Kidney capillary endothelial cell (primary cell): ENCODE measurements around the gene SP4.

Experiments used
- DNase-seq: peaks from one replicate; pipeline ENCODE4 v3.0.0-alpha.2; 2018; ENCODE audit warnings: low spot score

The SP4 gene

GRCh38 chr7:21443149-21443841 is 15.4 kb downstream of the SP4 start:
- DNase-seq: no peak

- DNase-seq: no peak
Observed at GRCh38 chr7:21448974-21449373, 21.1 kb downstream of the SP4 start.

- no peak for DNase-seq
Observed at GRCh38 chr7:21450076-21450475, 22.2 kb downstream of the SP4 start.

GRCh38 chr7:21450941-21451340 is 23.1 kb downstream of the SP4 start:
- no peak for DNase-seq

GRCh38 chr7:21454182-21454581 is 26.3 kb downstream of the SP4 start:
- DNase-seq: no peak

GRCh38 chr7:21454906-21455305 is 27.0 kb downstream of the SP4 start:
- DNase-seq: no peak

GRCh38 chr7:21461282-21461681 is 33.4 kb downstream of the SP4 start:
- no peak for DNase-seq

- DNase-seq: no peak
Observed at GRCh38 chr7:21462081-21462480, 34.2 kb downstream of the SP4 start.

GRCh38 chr7:21463524-21463923 is 35.6 kb downstream of the SP4 start:
- no peak for DNase-seq

- DNase-seq: no peak
Observed at GRCh38 chr7:21468969-21469368, 41.1 kb downstream of the SP4 start.

GRCh38 chr7:21469894-21470293 is 42.0 kb downstream of the SP4 start:
- no peak for DNase-seq

GRCh38 chr7:21472029-21472428 is 44.1 kb downstream of the SP4 start:
- DNase-seq: no peak

GRCh38 chr7:21476429-21476828 is 48.5 kb downstream of the SP4 start:
- DNase-seq: no peak

GRCh38 chr7:21480693-21481403 is 53.0 kb downstream of the SP4 start:
- no peak for DNase-seq

- DNase-seq: no peak
Observed at GRCh38 chr7:21486511-21486910, 58.6 kb downstream of the SP4 start.

GRCh38 chr7:21495731-21496130 is 67.8 kb downstream of the SP4 start:
- DNase-seq: no peak

- no peak for DNase-seq
Observed at GRCh38 chr7:21497072-21497471, 69.2 kb downstream of the SP4 start.

- no peak for DNase-seq
Observed at GRCh38 chr7:21500117-21500832, 72.4 kb downstream of the SP4 start.

GRCh38 chr7:21504021-21504420 is 76.1 kb downstream of the SP4 start:
- DNase-seq: no peak

- peak; percentile 48 for DNase-seq
Observed at GRCh38 chr7:21507627-21508343, 79.9 kb downstream of the SP4 start.

GRCh38 chr7:21508538-21508937 is 80.7 kb downstream of the SP4 start:
- no peak for DNase-seq

- DNase-seq: no peak
Observed at GRCh38 chr7:21514062-21514461, 86.2 kb downstream of the SP4 start.

- no peak for DNase-seq
Observed at GRCh38 chr7:21524680-21525079, 96.8 kb downstream of the SP4 start.
